Heart left ventricle (tissue), 16 donors: Measurements from ENCODE around the gene GNB1. TPM values are rescaled to one million over a fixed set of nuclear protein-coding genes. Genes with fewer than 3 reads are reported as not detected.

ENCODE experiments used
- ATAC-seq, 4 donors: fragments of 200-7000 bp; cut with Tn5 transposase; one replicate each; pipeline ENCODE4 v1.9.1; 2020 to 2022; ENCODE audit warnings: moderate library complexity in 4 of 4, mild to moderate bottlenecking in 3 of 4, moderate number of reproducible peaks in 1 of 4
- DNase-seq, 5 donors: peaks; one replicate each; pipeline ENCODE4 v3.0.0-alpha.2; 2020
- H3K27ac ChIP-seq, 12 donors: fragments of 200-600 bp; sonication (generic) in 4 of 12; one replicate each; pipeline versions ENCODE4 v1.5.0 to v1.8.0; 2016 to 2022; ENCODE audit warnings: mild to moderate bottlenecking in 2 of 12
- H3K27me3 ChIP-seq, 9 donors: fragments of 200-600 bp; sonication (generic) in 2 of 9; one replicate each; pipeline versions ENCODE4 v1.5.1 to v1.8.0; 2016 to 2022; ENCODE audit warnings: mild to moderate bottlenecking in 3 of 9
- H3K36me3 ChIP-seq, 9 donors: fragments of 200-600 bp; sonication (generic) in 2 of 9; one replicate each; pipeline versions ENCODE4 v1.5.0 to v1.8.0; 2018 to 2022; ENCODE audit warnings: mild to moderate bottlenecking in 2 of 9
- H3K4me1 ChIP-seq, 12 donors: fragments of 200-600 bp; sonication (generic) in 4 of 12; one replicate each; pipeline versions ENCODE4 v1.5.0 to v1.8.0; 2016 to 2022; ENCODE audit warnings: mild to moderate bottlenecking in 3 of 12
- H3K4me3 ChIP-seq, 12 donors: fragments of 200-600 bp; sonication (generic) in 4 of 12; one replicate each; pipeline versions ENCODE4 v1.5.0 to v1.8.0; 2017 to 2022; ENCODE audit warnings: mild to moderate bottlenecking in 9 of 12, moderate library complexity in 4 of 12
- H3K9me3 ChIP-seq, 12 donors: fragments of 200-600 bp; sonication (generic) in 4 of 12; one replicate each; pipeline versions ENCODE4 v1.5.0 to v1.8.0; 2016 to 2022; ENCODE audit warnings: mild to moderate bottlenecking in 1 of 12
- CTCF ChIP-seq, 12 donors: fragments of 200-600 bp; sonication (generic) in 4 of 12; IDR thresholded peaks; one replicate each; pipeline versions ENCODE4 v1.5.0 to v1.8.0; 2018 to 2022; ENCODE audit warnings: antibody characterized with exemption in 12 of 12, mild to moderate bottlenecking in 5 of 12
- POLR2A ChIP-seq, 2 donors: fragments of 450-650 bp; IDR thresholded peaks; one replicate each; pipeline ENCODE4 v1.6.1; 2017; ENCODE audit warnings: antibody characterized with exemption in 2 of 2, mild to moderate bottlenecking in 2 of 2, moderate library complexity in 2 of 2
- whole genome bisulfite sequencing, 4 donors: extraction: QIAGEN DNeasy Blood & Tissue Kit in 2 of 4; methylation state at CpG; one replicate each; pipeline versions ENCODE4 v1.1.5 to v1.1.7; 2013 to 2018; 5-methylcytosine and 5-hydroxymethylcytosine counted together
- intact Hi-C, 10 donors: fragments of 100-400 bp; cut with DNase I; formaldehyde crosslinking; loops; one replicate each; pipeline versions ENCODE4 v1.11.1 to v1.14.2; 2022
- polyA plus RNA-seq, 2 donors: library from polyadenylated mRNA; stranded (reverse); fragments of 200-250 nt; gene quantifications; one replicate each; pipeline ENCODE4 v1.2.3, GENCODE V29; 2013
- total RNA-seq, 9 donors: library from RNA; depleted of rRNA in 2 of 9; stranded (reverse); fragments of >200 nt in 2 of 9; fragmentation: NEBNext Ultra II Directional in 3 of 9; extraction: Animal tissue kit (Norgen Biotek cat#: 25700) in 3 of 9; gene quantifications; one replicate each; pipeline versions ENCODE4 v1.1.0 to v1.2.4, GENCODE V29; 2016 to 2023
- donor health status: ischemic (EF 13 %, LVEDD 7.1; RV severe dilation, severe dysfunction).
- donor health status: healthy with polysubstance abuse.
- donor health status: DM: no; HTN: yes; CAD: no.
- donor health status: DM: no; HTN: no; CAD: no.
- donor health status: ischemic (EF 25% LVEDD 6.9; RV normal size, moderate dysfunction).
- donor health status: ischemic (EF 25% LVEDD 5.7; RV mildly dilated, moderate dysfunction).
- donor health status: healthy.
- donor health status: DM: yes; HTN: yes; CAD: no.
- donor health status: ischemic (EF 35%, LVEDD 5.7; RV mildly dilated, moderate dysfunction).
- donor health status: nonischemic (EF 11% LVEDD 7.7; RV severe dilation, severe dysfunction).
- donor health status: DM: yes; HTN: yes; CAD: no.
- donor health status: PGD.
- donor health status: ischemic (EF 29% LVEDD 5.4; RV normal size, mild dysfunction).
- donor health status: nonischemic (EF 23%, LVEDD 6.1; RV moderate dilation, normal function).

The GNB1 gene
- total and polyA plus RNA-seq, 11 donors, result 52.9 to 275 (median 172) TPM

DNA sequence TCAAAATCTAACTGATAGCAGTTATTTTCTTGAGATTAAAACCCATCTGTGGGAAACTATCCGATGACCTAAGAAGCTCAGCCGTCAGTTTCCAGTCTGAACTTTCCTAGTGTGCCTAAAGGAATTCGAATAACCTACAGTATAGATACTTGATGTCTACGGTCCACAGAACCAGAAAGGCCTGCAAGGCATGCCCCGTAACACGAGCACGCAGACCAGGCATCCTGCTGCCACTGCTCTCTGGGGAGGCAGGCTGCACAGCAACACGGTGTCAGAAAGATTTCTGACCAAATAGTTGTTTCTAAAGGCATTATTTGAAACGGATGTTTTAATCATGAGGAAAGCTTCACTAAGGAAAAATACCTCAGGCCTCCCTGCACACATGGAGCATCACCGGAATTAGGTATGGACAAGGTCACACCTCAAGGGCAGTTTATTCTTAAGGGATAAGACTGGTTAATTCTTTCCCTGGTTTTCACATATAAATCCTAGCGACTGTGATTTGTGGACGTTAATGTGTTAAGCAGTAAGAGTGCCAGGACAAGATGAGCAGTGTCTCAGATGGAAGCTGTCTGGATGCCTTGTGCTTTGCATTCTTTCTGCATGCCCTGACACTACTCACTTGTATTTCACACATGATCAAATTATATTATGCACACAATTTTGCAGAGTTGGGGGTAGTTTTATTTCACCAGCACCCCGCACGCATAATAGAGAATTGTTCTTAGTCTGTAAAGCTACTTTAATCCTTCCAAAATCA, 63.6 kb downstream of the GNB1 start:
- Histone ChIP-seq H3K36me3 (peaks cover 0 to 56% (median 33%) of the 10 kb centered on the region in 9 donors), H3K9me3 (no peaks in the 10 kb centered on the region), H3K4me1 (peaks cover 0 to 20% (median 9%) of the 10 kb centered on the region in 12 donors), H3K27ac (no peak overlapping the region), H3K4me3 (no peak overlapping the region), H3K27me3 (no peaks in the 10 kb centered on the region)
- no peak for DNase-seq
- TF ChIP-seq CTCF (IDR thresholded peaks at IDR 0.05) (no peak), POLR2A (IDR thresholded peaks at IDR 0.05) (no peak)
- WGBS, 4 donors, result 54 to 67% (median 62%) methylated on average over 14 of the region's 14 CpGs
- intact Hi-C loops, result loop anchor here in 1 of 10 donors (5.0 kb wide), 1 partner anchor 35 kb away; no protein-coding TSS in a partner anchor
- ATAC-seq, result no peak

DNA sequence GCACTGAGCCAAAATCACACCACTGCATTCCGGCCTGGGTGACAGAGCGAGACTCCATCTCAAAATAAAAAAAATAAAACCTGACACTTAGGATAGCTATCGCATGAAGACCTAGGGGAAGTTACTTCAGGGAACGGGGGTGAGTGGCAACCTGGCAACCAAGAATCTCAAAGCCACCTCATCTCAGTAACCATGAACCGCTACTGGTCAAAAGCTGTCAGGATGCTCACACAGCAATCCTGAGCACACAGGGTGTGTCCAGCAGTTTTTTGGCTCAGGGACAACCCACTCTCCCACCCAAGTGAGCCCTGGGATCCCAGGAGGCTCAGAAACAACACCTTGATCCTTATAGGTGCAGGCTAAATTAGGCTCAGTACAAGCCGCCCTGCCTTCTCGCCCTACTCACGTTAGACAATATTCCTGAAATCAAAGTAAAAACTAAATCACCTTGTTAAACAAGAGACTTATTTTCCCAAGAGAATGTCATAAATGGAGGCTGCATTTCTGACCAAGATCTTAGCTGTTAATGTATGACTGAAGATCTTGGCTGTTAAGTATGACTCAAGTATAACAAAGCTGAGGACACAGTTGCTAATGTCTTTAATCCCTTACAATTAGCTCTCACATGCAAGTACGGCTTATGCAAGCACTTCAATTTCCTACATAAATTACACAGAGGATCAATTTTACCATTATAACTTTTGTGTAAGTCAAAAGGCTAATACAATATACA, 64.4 kb downstream of the GNB1 start:
- 82 to 91% (median 83%) methylated on average over 9 of the region's 9 CpGs for WGBS, 4 donors
- Histone ChIP-seq H3K9me3 (no peaks in the 10 kb centered on the region), H3K36me3 (peaks cover 0 to 57% (median 31%) of the 10 kb centered on the region in 9 donors), H3K27ac (peak overlapping the region in 1 of 12 donors; percentile 3), H3K27me3 (no peaks in the 10 kb centered on the region), H3K4me1 (peaks cover 0 to 17% (median 9%) of the 10 kb centered on the region in 12 donors), H3K4me3 (no peak overlapping the region)
- ATAC-seq (no peak), DNase-seq (no peak)
- intact Hi-C loops, result loop anchor here in 1 of 10 donors (5.0 kb wide), 1 partner anchor 34 kb away; no protein-coding TSS in a partner anchor
- TF ChIP-seq POLR2A (IDR thresholded peaks at IDR 0.05) (no peak), CTCF (IDR thresholded peaks at IDR 0.05) (no peak)

- Histone ChIP-seq H3K27me3 (no peaks in the 10 kb centered on the region), H3K36me3 (peaks cover 0 to 60% (median 41%) of the 10 kb centered on the region in 9 donors), H3K4me3 (no peak overlapping the region), H3K9me3 (no peaks in the 10 kb centered on the region), H3K27ac (no peak overlapping the region), H3K4me1 (peaks cover 0 to 17% (median 9%) of the 10 kb centered on the region in 12 donors)
- 91 to 97% (median 96%) methylated on average over 5 of the region's 5 CpGs for WGBS, 4 donors
- ATAC-seq, result no peak
- no peak for DNase-seq
- TF ChIP-seq POLR2A (IDR thresholded peaks at IDR 0.05), result no peak
- TF ChIP-seq CTCF (IDR thresholded peaks at IDR 0.05), result no peak
- intact Hi-C loops, result loop anchor here in 1 of 10 donors (5.0 kb wide), 1 partner anchor 33 kb away; no protein-coding TSS in a partner anchor
Measured at GRCh38 chr1:1825217-1825616, 65.7 kb downstream of the GNB1 start.

- no peaks in the 10 kb centered on the region for H3K27me3 ChIP-seq
- peaks cover 0 to 93% (median 61%) of the 10 kb centered on the region in 9 donors for H3K36me3 ChIP-seq
- no peaks in the 10 kb centered on the region for H3K4me1 ChIP-seq
- intact Hi-C loops, result no loop called here
- DNase-seq (no peak), ATAC-seq (no peak)
- H3K27ac ChIP-seq, result no peak overlapping the region
- no peaks in the 10 kb centered on the region for H3K9me3 ChIP-seq
- H3K4me3 ChIP-seq, result no peak overlapping the region
- TF ChIP-seq CTCF (IDR thresholded peaks at IDR 0.05), result no peak
- TF ChIP-seq POLR2A (IDR thresholded peaks at IDR 0.05), result no peak
- 96 to 97% (median 97%) methylated on average over 6 of the region's 6 CpGs for WGBS, 4 donors
Measured at GRCh38 chr1:1819762-1820161, 71.1 kb downstream of the GNB1 start.
